Activated CD8-positive, alpha-beta memory T cell treated with anti-CD3 and anti-CD28 coated beads, Interleukin-2, amount 50 U/mL, for 48 hours (primary cell): ENCODE results near the gene CFAP92.

Experiments used
- DNase-seq: peaks from one replicate; pipeline ENCODE4 v3.0.0-alpha.2; 2020

The CFAP92 gene

DNA sequence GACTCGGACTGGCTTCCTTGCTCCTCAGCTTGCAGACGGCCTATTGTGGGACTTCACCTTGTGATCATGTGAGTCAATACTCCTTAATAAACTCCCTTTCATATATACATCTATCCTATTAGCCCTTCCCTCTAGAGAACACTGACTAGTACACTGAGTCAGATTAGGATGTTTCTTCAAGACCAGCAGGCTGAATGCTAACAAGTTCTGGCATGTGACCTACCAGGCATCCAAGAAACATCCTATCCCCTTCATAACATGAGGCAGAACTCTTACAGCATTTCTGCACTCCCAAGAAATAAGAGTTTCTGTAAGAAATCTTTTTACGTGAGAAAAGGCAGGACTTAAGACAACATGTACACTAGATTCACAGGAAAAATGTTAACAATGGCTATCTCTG, 9.3 kb downstream of the CFAP92 start:
- no peak for DNase-seq

DNA sequence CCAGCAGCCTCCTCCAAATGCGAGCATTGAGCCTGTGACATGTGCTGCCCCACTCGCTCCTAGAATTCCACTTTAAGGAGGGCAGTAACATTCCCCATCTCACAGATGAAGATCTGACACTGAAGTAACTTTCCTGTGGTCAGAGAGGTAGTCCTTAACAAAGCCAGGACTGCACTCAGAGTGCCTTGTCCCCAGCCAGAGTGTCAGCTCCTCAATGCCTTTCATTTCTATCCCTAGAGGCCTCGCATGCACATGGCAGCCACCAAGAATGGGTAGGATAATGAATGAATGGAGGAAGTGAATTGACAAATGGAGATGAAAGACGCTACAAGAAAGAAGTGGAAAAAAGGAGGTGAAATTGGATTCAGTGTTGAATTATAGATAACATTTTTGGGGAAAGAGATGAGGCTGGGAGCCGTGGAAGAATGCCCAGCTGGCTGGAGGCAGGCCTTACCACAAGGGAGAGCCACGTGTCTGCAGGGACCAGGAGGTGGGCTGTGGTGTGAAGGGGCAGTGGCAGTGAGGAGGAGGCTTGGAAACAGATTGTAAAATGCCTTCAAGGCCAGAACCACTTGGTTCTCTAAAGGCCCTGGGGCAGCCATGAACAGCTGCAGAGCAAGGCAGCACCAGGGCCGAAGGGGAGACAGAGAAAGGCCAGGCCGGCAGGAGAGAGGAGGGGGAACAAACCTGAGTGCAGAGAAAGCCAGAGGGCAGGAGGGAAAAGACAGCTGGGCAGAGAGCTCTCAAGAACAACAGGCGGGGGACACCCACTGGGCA, 10.4 kb downstream of the CFAP92 start:
- DNase-seq, result no peak

DNA sequence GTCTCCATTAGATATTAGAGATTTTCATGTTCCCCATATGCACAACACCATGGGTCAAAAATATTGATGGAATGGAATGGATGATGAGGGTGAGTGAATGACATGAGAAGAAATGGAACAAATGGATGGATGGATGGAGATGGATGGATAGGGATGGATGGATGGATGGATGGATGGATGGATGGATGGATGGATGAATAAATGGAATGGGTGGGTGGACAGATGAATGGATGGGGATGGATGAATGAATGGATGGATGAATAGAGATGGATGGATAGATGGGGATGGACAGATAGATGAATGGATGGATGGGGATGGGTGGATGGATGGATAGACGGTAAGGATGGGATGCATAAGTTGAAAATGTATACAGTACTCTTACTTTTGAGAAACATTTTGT, 18.6 kb downstream of the CFAP92 start:
- DNase-seq, result no peak

DNA sequence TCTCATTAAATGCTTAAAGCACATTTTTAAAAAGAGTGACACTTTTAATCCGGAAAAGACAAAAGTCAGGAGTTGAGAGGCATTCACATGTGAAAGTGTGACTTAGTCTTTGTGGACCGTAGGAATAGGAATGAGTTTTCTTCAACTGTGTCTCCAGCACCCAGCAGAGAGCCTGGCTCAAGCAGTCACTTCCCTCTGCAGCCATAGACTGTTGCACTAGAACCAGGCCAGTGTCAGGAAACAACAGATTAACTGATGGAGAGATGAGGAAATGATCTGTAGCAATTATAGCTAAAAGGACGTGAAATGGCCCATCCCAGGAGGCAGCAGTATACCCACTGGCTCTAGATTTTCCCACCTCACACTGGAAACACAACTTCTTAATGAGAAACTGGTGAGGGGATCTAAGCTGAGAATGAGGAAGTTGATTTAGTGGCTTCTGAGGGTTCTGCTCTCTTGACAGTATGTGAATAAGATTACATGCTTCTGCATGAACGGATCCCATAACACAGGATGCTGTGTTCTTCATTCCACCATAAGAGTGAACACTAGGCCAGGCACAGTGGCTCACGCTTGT, 19.8 kb downstream of the CFAP92 start:
- DNase-seq, result no peak

DNA sequence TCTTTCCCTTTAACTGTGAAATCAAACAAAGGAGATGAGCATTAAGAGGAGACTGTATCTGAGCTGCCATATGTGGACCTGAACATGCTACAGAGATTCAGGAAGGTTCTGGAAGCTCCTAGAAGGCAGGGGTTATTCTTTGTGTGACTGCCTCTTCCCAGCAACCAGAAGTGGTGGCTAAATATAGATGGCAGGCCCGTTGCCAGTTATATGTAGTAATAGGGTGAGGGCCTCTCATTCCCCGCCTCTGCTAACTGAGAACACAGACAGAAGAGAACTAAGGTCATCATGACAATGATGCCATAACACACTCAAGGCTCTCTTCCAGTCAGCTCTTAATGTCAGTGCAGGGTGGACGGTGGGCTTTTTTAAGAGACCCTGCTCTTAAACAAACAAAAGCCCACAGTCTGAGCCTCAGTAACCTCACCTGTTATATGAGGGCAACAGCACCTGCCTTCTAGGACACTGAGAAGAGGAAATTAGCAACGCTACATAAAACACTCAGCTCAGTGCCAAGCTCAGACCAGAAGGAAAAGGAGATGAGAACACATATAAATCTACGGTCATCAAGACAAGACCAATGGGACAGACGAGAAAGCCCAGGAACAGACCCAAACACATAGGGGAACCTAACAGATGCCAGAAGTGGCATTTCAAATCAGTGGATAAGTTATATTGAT, 22.3 kb downstream of the CFAP92 start:
- no peak for DNase-seq

DNA sequence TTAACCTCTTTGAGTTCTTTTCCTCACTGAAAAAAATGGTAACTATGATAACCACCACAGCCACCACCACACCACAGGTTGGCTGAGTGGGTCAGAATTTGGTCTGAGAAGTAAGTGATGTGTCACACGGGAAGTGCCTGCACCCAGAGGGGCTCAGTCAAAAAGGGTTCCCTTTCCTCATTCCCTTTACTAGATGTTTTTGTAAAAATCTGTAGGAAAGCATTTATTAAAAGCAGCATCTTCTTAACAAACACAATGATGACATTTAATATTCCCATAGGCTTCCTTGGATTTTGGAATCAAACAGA, 23.2 kb downstream of the CFAP92 start:
- DNase-seq, result no peak

DNA sequence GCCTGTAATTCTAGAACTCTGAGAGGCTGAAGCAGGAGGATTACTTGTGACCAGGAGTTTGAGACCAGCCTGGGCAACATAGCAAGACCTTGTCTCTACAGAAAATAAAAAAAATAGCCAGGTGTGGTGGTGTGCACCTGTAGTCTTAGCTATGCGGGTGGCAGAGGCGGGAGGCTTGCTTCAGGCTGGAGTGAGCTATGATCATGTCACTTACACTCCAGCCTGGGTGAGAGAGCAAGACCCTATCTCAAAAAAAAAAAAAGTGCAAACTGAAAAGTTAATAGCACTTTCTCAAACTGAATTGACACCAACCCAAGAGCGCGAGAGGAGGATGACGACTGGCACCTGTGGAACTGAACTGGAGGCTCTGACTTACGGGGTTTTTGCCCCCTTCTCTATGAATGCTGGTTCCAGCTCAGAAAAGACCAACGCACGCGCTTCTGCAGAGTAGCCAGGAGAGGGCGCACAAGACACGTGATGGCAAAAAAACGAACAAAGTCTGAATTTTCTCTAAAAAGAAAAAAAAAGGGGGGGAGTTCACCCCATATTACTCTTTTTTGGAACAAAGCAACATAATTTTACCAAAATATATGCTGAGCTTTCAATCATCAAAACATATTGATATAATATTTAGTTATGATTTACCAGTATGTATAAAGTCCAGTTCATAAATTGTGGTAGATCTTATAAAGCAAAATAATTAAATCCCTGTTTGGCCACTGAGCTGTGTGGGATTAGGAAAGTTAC, 23.7 kb downstream of the CFAP92 start:
- DNase-seq, result peak; percentile 79

DNA sequence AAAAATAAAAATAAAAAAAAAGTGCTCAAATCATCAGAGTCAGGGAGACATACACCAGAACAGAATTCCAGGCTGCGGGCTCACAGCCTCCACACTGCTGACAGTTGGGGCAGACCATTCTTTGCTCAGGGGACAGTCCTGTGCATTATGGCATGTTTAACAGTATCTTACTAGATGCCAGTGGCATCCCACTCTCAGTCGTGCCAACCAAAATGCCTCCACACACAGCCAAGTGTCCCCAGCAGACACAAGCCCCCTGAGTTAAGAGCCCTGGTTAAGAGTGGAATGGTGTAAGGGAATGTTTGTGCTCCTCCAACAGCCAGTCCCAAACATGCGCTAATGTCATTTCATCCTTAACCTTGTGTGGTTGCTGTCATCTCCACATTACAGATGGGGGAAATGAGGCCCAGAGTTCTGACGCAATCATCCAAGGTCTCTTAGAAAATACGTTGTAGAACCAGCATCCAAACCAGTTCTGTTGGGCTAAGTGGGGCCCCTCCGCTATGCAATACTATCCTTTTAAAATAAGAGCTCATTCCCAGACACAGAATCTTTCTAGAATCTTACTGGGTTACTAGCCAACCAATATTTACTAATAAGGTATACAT, 26.0 kb downstream of the CFAP92 start:
- no peak for DNase-seq

DNA sequence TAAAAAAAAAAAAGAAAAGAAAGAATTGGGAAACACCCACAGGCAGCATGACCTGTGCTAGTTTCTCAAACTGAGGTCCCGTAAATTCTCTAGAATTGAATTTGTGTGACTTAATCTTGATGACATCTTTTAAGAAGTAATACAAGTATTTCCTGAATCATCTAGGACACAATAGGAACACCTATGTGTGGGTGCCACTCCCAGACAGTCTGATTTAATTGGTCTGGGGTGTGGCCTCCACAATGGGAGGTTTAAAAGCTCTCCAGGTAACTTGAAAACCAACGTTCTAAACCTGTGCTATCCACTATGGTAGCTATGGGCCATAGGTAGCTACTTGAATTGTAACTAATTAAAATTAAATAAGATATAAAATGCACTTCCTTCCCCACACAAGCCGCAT, 28.1 kb downstream of the CFAP92 start:
- DNase-seq, result no peak

DNA sequence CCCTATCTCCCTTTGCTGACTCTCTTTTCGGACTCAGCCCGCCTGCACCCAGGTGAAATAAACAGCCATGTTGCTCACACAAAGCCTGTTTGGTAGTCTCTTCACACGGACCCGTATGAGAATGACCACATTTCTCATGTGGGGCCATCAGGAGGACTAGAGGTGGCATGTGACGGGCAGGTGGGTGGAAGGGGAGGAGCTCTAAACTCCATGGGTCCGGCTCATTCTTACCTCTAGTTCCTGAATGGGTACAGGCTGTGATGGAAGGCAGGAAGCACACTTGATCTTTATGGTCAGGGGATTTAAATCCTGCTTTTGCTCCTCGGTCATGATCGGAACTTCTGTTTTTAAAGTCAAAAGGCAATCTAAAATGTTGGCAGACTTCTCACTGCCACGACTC, 28.6 kb downstream of the CFAP92 start:
- DNase-seq, result no peak

DNA sequence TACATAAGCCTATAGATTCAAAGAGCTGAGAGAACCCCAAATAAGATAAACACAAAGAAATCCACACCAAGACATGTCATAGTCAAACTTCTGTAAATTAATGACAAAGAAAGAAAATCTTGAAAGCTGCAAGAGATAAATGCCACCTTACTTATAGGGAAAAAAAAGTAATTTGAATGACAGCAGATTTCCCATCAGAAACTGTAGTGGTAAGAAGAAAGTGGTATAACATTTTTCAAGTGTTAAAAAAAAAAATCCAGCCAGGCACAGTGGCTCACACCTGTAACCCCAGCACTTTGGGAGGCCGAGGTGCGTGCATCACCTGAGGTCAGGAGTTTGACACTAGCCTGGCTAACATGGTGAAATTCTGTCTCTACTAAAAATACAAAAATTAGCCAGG, 37.4 kb downstream of the CFAP92 start:
- no peak for DNase-seq

DNA sequence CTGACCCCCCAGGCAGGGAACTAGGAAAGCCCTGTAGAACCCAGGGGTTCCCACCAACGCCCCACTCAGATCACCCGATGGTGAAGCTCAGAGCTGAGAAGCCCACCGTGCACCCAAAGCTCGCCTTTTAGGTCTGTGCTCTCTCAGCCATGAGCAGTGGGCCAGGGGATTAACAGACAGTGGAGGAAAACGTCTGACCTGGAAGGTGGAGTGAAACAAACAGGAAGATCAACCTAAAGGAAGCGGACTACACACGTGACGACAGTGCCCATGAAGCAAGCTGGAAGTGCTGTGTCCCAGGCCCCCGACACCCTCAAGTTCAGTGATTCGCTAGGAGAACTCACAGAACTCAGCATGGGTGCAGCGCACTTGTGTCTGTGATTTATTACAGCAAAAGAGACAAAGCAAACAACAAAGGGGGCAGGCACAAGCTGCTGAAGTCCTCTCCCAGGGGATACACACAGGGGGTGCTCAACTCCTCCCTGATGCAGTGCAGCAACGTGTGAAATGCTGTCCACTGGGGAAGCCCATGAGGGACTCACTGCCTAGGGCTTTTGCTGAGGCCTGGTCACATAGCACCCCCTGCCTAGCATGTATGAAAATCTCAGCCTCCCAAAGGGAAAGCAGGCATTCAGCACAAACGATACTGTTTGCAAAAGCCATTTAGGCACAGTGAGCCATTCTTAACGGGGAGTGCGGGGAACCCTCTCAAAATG, 43.5 kb downstream of the CFAP92 start:
- no peak for DNase-seq

DNA sequence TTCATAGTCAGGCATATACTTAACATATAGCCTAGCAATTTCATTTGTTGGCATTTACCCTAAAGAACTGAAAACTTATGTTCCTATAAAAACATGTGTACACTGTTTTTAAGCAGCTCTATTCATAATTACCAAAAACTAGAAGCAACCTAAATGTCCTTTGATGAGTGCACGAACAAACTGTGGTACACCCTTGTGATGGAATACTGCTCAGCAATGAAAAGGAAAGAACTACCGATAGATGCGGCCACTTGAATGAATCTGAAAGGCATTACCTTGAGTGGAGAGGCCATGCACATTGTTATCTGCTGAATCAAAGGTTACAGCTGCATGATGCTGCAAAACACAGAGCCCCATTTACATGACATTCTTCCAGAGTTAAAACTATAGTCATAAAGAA, 44.7 kb downstream of the CFAP92 start:
- no peak for DNase-seq

DNA sequence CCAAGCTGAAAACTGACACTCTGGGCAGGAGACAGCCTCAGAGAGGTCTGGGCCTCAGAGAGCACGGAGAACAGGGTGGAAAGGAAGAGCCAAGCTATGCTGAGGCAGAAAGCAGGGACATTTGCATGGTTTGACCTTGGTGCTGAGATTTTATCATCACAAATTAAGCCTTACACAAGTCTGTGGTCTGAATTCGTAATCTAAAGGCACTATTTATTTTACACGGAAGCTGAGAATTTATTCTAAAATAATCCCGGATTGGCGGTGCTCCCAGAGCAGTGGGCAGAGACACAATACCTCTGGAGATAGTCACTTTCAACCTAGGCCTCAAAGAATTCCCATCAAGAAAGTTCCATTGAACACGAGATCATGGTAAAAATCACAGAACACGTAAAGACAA, 47.5 kb downstream of the CFAP92 start:
- DNase-seq, result no peak

DNA sequence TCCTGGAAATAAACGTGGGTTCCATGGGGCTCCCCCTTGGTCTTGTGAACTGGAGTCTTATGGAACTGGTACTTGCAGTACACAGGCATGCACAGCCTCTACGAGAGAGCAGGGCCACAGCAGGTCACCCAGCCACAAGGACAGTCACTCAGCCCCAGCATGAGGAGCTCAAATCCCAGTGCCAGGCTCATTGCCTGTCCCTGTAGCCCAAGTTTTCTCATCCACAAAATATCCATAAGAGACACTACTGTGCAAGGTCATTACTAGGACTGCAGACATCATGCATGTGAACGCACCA, 48.0 kb downstream of the CFAP92 start:
- DNase-seq, result no peak

DNA sequence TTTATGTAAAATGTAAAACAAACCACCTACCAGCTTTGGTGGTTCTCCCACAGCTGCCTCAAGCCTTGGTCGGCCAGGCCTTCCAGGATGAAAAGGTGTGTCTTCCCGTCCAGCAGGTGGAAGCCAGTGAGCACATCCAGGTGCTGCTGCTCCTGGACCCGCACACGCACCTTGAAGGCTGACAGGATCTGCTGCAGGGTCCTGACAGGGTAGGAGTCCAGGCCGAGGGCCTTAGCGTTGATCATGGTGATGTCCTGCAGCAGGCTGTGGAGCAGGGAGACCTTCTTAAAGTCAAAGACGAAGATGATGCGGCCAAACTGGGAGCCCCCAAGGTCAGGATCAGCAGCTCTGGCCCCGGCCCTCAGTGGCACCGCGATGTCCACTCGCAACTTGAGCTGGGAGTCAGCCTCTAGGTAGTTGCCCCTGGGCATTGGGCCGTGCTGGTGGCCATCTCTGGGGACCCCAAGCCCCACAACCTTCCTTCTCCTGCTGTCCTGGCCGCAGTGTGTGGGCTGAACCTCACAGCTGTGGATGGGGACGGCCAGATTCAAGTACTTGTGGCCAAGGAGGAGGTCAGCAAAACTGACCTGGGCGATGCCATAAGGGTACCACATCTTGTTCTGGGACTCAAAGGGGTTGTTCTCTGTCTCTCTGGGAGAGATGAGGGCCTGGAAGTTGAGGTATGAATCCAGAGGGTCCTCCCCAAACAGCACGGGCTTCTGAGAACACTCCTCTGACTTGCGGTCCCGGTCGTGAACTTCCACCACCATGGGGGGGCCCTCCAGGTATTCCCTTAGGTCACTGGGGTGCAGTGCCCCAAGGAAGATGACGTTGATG, 48.6 kb downstream of the CFAP92 start:
- no peak for DNase-seq

DNA sequence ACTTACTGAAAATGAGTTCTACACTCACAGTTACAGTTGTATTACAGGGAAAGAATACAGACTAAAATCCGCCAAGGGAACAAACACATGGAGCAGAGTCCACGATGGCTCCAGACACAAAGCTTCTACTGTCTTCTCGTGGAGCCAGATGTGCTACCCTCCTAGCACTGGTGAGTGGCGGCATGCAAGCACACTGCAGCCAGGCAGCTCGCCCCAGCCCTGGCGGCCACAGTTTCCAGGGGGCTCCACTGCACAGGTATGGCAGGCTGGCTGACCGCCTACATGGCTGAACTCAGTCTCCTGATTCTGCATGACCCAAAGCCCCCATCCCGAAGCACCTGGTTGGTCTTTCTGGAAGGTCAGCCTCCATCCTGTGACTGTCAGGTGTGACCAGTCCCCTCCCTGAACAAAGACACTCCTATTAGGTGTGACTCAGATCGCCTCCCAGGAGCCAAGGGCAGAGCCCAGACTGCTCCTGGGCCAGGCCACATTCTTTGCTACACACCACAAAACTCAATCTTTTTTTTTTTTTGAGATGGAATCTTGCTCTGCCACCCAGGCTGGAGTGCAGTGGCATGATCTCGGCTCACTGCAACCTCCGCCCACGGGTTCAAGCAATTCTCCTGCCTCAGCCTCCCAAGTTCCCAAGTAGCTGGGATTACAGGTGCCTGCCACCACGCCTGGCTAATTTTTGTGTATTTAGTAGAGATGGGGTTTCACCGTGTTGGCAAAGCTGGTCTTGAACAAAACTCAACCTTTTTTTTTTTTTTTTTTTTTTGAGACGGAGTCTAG, 51.5 kb downstream of the CFAP92 start:
- DNase-seq, result no peak

DNA sequence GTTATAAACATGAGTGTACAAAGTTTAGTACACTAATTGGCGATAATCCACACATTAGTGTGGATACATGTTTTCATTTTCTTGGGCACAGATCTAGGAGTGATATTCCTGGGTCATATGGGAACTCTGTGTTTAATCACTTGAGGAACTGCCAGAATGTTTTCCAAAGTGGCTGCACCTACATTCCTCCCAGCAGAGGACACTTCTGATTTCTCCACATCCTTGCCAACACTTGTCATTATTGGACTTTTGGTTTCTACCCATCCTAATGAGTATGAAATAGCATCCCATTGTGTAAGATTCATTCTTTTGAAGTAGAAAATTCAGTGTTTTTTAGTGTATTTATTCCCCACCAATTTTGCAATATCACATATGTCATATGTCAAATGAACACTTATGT, 53.6 kb downstream of the CFAP92 start:
- no peak for DNase-seq

DNA sequence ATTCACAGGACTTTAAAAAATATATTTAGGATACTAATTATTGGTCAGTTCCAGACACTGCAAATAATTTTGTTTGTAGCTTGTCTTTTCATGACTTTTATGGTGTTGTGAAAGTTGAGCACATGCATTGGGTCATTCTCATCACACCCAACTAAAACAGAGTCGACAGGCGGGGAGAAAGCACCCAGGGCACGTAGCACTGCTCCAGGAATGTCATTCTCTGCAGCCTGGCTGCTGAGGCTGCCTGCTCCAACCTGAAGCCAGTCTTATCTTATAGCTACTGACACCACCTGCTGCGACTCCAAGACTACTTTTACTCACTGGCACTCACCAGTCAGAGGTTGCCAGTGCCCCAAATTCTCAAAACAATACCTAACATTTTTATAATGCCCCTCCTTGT, 57.5 kb downstream of the CFAP92 start:
- DNase-seq, result peak; percentile 18

DNA sequence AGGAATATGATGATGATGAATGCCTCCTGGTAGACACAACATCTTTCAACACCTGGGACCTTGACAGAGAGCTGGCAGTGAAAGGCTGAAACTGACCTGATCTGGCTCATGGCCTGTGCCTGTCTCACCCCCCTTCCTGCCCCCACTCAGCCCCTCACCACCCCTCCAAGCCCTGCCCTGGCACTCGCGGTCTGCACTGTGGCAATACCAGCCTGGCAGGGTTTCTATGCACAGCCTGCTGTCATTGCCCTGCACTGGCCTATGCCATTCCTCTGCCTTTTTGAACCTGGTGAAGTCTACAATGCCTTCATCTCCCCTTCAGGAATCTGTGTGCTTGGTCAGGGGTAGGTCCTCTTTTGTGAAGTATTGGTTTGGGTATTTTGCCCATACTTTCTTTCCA, 58.0 kb downstream of the CFAP92 start:
- peak; percentile 35 for DNase-seq

DNA sequence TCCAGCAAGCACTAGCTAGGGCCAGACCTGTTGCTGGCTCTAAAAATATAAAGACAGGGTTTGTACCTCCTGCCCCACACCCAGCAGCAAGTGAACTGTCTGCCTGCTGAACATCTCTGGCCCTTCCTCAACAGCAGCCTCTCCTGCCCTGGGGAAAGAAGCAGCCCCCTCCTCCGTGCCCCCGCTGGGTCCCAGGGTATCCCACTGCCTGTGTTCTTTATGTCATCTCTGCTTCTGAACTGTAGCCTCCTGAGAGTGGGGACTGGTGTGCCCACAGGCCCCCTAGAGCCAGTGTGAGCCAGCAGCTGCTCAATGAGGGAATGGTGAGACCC, 60.0 kb downstream of the CFAP92 start:
- peak; percentile 22 for DNase-seq
